Trophoblast cell (in vitro differentiated cells and primary cell): ENCODE measurements around the gene DTX3.

Experiments used
- DNase-seq, 2 donors: peaks; one replicate each; pipeline ENCODE4 v3.0.0-alpha.2; 2016
- H2AFZ ChIP-seq: 2 replicates; pipeline ENCODE4 v1.6.1; 2013; ENCODE audit warnings: low read length, moderate library complexity, mild to moderate bottlenecking; ENCODE audit not compliant: insufficient read depth, poor library complexity
- H2AK5ac ChIP-seq: 2 replicates; pipeline ENCODE4 v1.6.1; 2013; ENCODE audit warnings: mild to moderate bottlenecking, low read length
- H2BK120ac ChIP-seq: 2 replicates; pipeline ENCODE4 v1.6.1; 2013; ENCODE audit warnings: low read length, mild to moderate bottlenecking, moderate library complexity; ENCODE audit not compliant: insufficient read depth, poor library complexity
- H2BK12ac ChIP-seq: 2 replicates; pipeline ENCODE4 v1.6.1; 2013; ENCODE audit warnings: mild to moderate bottlenecking, low read length, moderate library complexity
- H2BK5ac ChIP-seq: 2 replicates; pipeline ENCODE4 v1.6.1; 2013; ENCODE audit warnings: low read length, low read depth, moderate library complexity, mild to moderate bottlenecking; ENCODE audit not compliant: poor library complexity
- H3K14ac ChIP-seq: 2 replicates; pipeline ENCODE4 v1.6.1; 2013; ENCODE audit warnings: mild to moderate bottlenecking, low read length
- H3K18ac ChIP-seq: 2 replicates; pipeline ENCODE4 v1.6.1; 2013; ENCODE audit warnings: mild to moderate bottlenecking, low read length
- H3K23ac ChIP-seq: 2 replicates; pipeline ENCODE4 v1.6.1; 2013; ENCODE audit warnings: low read length
- H3K27ac ChIP-seq: 2 replicates; pipeline ENCODE4 v1.5.1; 2013; ENCODE audit warnings: low read depth, mild to moderate bottlenecking, inconsistent platforms, low read length, moderate library complexity
- H3K27me3 ChIP-seq: 2 replicates; pipeline ENCODE4 v1.6.1; 2013; ENCODE audit warnings: inconsistent platforms, mild to moderate bottlenecking, low read length, moderate library complexity; ENCODE audit not compliant: insufficient read depth
- H3K36me3 ChIP-seq, 2 experiments: 1 replicate in 1 of 2; 2 replicates in 1 of 2; pipeline ENCODE4 v1.6.1; 2013; ENCODE audit warnings: low read length in 2 of 2, mild to moderate bottlenecking in 2 of 2, moderate library complexity in 1 of 2; ENCODE audit not compliant: insufficient read depth in 2 of 2, control insufficient read depth in 1 of 2
- H3K4ac ChIP-seq: 2 replicates; pipeline ENCODE4 v1.6.1; 2013; ENCODE audit warnings: low read depth, mild to moderate bottlenecking, low read length, moderate library complexity
- H3K4me1 ChIP-seq, 2 experiments: 1 replicate in 1 of 2; 2 replicates in 1 of 2; pipeline ENCODE4 v1.6.1; 2013; ENCODE audit warnings: low read length in 2 of 2, mild to moderate bottlenecking in 2 of 2, moderate library complexity in 1 of 2; ENCODE audit not compliant: insufficient read depth in 2 of 2, control insufficient read depth in 1 of 2
- H3K4me2 ChIP-seq: 2 replicates; pipeline ENCODE4 v1.6.1; 2013; ENCODE audit warnings: inconsistent platforms, mild to moderate bottlenecking, low read length, moderate library complexity
- H3K4me3 ChIP-seq: 2 replicates; pipeline ENCODE4 v1.5.1; 2013; ENCODE audit warnings: mild to moderate bottlenecking, low read depth, low read length, inconsistent platforms
- H3K79me1 ChIP-seq: one replicate; pipeline ENCODE4 v1.6.1; 2013; ENCODE audit warnings: low read length
- H3K79me2 ChIP-seq: 2 replicates; pipeline ENCODE4 v1.6.1; 2013; ENCODE audit warnings: low read length, mild to moderate bottlenecking; ENCODE audit not compliant: control insufficient read depth, insufficient read depth, poor library complexity
- H3K9ac ChIP-seq: 2 replicates; pipeline ENCODE4 v1.6.1; 2013; ENCODE audit warnings: mild to moderate bottlenecking, low read length
- H3K9me3 ChIP-seq: 2 replicates; pipeline ENCODE4 v1.6.1; 2013; ENCODE audit warnings: low read depth, mild to moderate bottlenecking, control low read depth, inconsistent platforms, low read length; ENCODE audit not compliant: insufficient read depth
- H4K12ac ChIP-seq: 2 replicates; pipeline ENCODE4 v1.6.1; 2013; ENCODE audit warnings: low read depth, mild to moderate bottlenecking, low read length, moderate library complexity
- H4K8ac ChIP-seq: 2 replicates; pipeline ENCODE4 v1.6.1; 2013; ENCODE audit warnings: low read depth, mild to moderate bottlenecking, low read length, moderate library complexity
- H4K91ac ChIP-seq: one replicate; pipeline ENCODE4 v1.6.1; 2013; ENCODE audit warnings: low read depth, mild to moderate bottlenecking, low read length, moderate library complexity
- WGBS: extraction: QIAGEN DNeasy Blood & Tissue Kit; methylation state at CpG from one replicate; pipeline ENCODE4 v1.1.7; 2013; ENCODE audit warnings: missing lambda C conversion rate; ENCODE audit not compliant: insufficient read length, insufficient coverage; ENCODE audit errors: extremely low coverage; 5-methylcytosine and 5-hydroxymethylcytosine counted together

Gene DTX3

DNA sequence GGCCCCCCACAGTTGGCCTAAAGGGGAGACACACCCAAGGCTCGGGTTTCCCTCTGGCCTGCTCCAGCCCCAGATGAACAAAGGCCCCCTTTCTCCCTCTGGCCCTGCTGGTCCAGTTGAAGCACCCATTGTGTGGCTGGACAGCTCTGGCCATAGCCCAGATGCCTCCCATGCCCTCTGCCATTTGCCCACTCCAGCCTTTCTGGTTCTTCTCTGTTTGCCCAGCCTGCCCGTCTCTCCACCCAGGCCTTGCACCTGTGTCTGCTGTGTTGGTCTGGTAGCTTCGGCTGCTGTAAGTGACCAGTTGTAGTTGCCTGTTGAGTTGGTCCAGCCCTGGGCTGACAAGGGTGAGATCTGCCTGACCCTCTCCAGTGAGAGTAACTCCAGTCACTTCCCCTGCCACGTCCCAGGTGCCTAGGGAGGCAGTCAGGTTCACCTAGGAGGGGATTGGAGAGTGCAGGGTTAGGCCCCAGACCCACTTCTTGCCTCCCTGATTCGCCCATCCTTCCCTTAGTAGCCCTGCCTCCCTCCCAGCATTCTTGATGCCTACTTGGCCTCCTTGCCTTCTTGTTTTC, 25.4 kb downstream of the DTX3 start:
- Histone ChIP-seq H3K14ac (no peak overlapping the region), H4K12ac (no peak overlapping the region), H3K36me3 (no peaks in the 10 kb centered on the region), H3K79me2 (peaks cover 2% of the 10 kb centered on the region), H3K4me3 (no peak overlapping the region), H3K4me2 (no peak overlapping the region), H2BK120ac (no peak overlapping the region), H3K27me3 (peaks cover 75% of the 10 kb centered on the region), H3K27ac (no peak overlapping the region), H3K23ac (no peak overlapping the region), H3K4me1 (peaks cover 4% of the 10 kb centered on the region in 2 experiments), H2BK5ac (no peak overlapping the region), H4K91ac (no peak overlapping the region), H2BK12ac (no peak overlapping the region), H3K18ac (no peak overlapping the region), H3K4ac (no peak overlapping the region), H3K9ac (no peak overlapping the region), H2AFZ (no peak overlapping the region), H3K9me3 (peaks cover 24% of the 10 kb centered on the region), H4K8ac (no peak overlapping the region), H3K79me1 (no peaks in the 10 kb centered on the region), H2AK5ac (no peak overlapping the region)
- no CpG with 5 or more reads among the region's 5 CpGs for WGBS
- DNase-seq, result no peak

DNA sequence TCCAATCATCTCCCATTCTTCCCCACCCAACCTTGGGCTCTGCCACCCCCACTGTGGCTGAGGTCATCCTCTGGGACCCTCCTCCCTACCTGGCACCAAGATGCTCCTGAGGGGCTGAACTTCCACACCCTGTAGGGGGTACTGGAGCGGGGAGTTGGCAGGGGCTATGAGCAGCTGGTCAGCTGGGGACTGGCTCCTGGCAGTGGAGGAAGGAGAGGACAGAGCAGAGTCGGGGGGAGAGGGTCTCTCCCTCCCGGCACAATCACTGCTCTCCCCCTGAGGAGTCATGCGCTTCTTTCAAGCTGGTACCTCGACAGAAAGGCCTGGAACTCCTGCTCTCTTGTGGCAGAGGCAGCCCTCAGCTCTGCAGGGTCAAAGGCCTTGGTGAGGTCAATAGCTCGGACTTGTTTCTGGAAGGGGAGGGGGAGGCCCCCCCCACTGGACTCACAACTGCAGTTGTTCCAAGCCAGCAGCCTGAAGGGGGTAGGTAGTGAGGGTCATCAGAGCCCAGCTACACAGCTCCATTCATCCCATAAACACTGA, 26.3 kb downstream of the DTX3 start:
- H3K27me3 ChIP-seq, result peaks cover 68% of the 10 kb centered on the region
- no peak overlapping the region for H3K4me2 ChIP-seq
- H2BK120ac ChIP-seq, result no peak overlapping the region
- no peak overlapping the region for H3K27ac ChIP-seq
- H3K9ac ChIP-seq, result no peak overlapping the region
- H3K18ac ChIP-seq, result no peak overlapping the region
- peaks cover 4% of the 10 kb centered on the region in 2 experiments for H3K4me1 ChIP-seq
- no peak overlapping the region for H2AK5ac ChIP-seq
- no peak overlapping the region for H2AFZ ChIP-seq
- peaks cover 24% of the 10 kb centered on the region for H3K9me3 ChIP-seq
- no peak overlapping the region for H3K4me3 ChIP-seq
- H3K4ac ChIP-seq, result no peak overlapping the region
- no peak for DNase-seq
- no peak overlapping the region for H2BK12ac ChIP-seq
- H4K8ac ChIP-seq, result no peak overlapping the region
- peaks cover 2% of the 10 kb centered on the region for H3K79me2 ChIP-seq
- H3K79me1 ChIP-seq, result no peaks in the 10 kb centered on the region
- no peak overlapping the region for H4K91ac ChIP-seq
- H3K36me3 ChIP-seq, result no peaks in the 10 kb centered on the region
- no peak overlapping the region for H2BK5ac ChIP-seq
- no peak overlapping the region for H3K14ac ChIP-seq
- no CpG with 5 or more reads among the region's 6 CpGs for WGBS
- H4K12ac ChIP-seq, result no peak overlapping the region
- no peak overlapping the region for H3K23ac ChIP-seq

DNA sequence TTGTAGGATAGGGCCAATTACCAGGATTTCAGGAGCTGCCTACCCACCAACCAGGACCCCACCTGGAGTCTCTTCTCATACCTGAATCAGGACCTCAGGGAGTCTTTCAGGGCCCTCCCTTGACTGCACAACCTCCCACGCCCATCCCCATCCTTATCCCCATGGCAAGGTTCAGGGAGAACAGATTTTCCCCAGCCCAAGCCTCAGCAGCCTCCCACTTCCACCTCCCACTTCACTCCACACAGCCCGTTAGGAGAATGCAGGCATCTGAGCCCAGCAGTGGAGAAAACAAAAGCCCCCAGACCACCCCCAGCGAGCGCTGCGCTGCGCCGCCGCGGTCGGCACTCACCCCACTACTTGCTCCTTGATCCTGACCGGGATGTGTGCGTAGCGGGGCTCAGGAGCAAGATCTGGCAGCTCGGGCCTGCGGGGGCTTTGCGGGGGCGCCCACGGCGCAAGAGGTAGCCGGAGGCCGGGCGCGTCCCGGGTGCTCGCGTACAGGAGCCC, 27.0 kb downstream of the DTX3 start:
- Histone ChIP-seq H2BK5ac (no peak overlapping the region), H3K9ac (no peak overlapping the region), H2AK5ac (no peak overlapping the region), H4K91ac (no peak overlapping the region), H3K4me1 (peaks cover 4% of the 10 kb centered on the region in 2 experiments), H3K36me3 (no peaks in the 10 kb centered on the region), H3K27ac (no peak overlapping the region), H4K8ac (no peak overlapping the region), H2BK12ac (no peak overlapping the region), H3K14ac (no peak overlapping the region), H3K18ac (no peak overlapping the region), H3K4me2 (no peak overlapping the region), H3K4ac (no peak overlapping the region), H3K79me1 (no peaks in the 10 kb centered on the region), H3K4me3 (no peak overlapping the region), H2AFZ (no peak overlapping the region), H2BK120ac (no peak overlapping the region), H3K23ac (no peak overlapping the region), H3K27me3 (peaks cover 61% of the 10 kb centered on the region), H3K79me2 (peaks cover 2% of the 10 kb centered on the region), H3K9me3 (peaks cover 24% of the 10 kb centered on the region), H4K12ac (no peak overlapping the region)
- no CpG with 5 or more reads among the region's 26 CpGs for WGBS
- DNase-seq, result no peak

DNA sequence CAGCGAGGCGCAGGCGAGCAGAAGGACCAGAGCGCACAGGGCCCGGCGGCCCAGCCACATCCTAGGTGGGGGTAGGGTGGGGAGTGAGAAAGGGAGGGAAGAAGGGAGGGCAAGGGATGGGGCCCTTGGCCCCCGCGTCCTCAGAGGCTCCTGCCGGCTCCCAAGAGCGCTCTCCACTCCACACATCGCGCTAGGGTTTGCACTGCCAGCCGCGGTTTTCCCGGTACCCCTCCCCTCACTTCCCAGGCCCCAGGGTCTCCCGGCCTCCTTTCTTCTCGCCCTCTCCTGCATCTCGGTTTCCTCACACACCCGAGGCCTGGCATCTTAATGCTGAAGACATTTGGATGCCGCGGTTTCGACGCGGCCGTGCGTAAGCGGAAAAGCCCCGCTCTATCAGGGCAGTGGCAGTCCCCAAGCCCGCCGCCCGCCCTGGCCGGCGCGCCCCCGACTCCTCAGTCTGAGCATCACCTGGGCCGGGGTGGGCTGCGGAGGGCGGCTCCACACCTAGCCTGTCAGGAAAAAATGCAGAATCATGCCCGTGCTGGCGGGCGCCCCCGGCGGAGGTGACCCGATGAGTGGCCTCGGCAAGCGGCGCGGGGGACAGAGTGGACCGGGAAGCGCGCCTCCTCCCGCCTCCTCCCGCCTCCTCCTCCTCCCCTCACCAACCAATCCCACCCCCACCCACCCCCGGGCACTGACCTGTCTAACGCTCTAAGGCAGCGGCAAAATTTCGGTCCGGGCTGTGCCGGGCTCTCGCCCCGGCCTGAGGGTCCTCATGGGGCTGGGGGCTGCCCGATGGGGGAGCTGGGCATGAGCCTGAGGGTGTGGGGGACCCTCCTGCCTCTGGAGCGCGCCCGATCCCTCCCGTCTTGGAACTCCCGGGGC, 27.7 kb downstream of the DTX3 start:
- no peak overlapping the region for H3K4ac ChIP-seq
- H3K4me2 ChIP-seq, result peak overlapping the region; percentile 84
- no peak overlapping the region for H2BK120ac ChIP-seq
- peak overlapping the region; percentile 68 for H3K18ac ChIP-seq
- no peak overlapping the region for H2BK5ac ChIP-seq
- no peak overlapping the region for H4K91ac ChIP-seq
- peaks cover 4% of the 10 kb centered on the region in 2 experiments for H3K4me1 ChIP-seq
- H3K14ac ChIP-seq, result no peak overlapping the region
- peak overlapping the region; percentile 23 for H2AFZ ChIP-seq
- no CpG with 5 or more reads among the region's 67 CpGs for WGBS
- H3K36me3 ChIP-seq, result no peaks in the 10 kb centered on the region
- H4K12ac ChIP-seq, result no peak overlapping the region
- H3K23ac ChIP-seq, result no peak overlapping the region
- H2BK12ac ChIP-seq, result no peak overlapping the region
- H3K79me1 ChIP-seq, result no peaks in the 10 kb centered on the region
- H3K79me2 ChIP-seq, result peaks cover 2% of the 10 kb centered on the region
- H3K4me3 ChIP-seq, result peak overlapping the region; percentile 17
- peaks cover 24% of the 10 kb centered on the region for H3K9me3 ChIP-seq
- no peak overlapping the region for H4K8ac ChIP-seq
- peak in 1 of 2 donors; percentile 14 for DNase-seq
- no peak overlapping the region for H3K9ac ChIP-seq
- no peak overlapping the region for H2AK5ac ChIP-seq
- no peak overlapping the region for H3K27ac ChIP-seq
- H3K27me3 ChIP-seq, result peaks cover 55% of the 10 kb centered on the region
